ENCODE measurements around the gene DIS3. TPM values are rescaled to one million over a fixed set of nuclear protein-coding genes. Genes with fewer than 3 reads are reported as not detected.

DIS3 gene
- polyA plus RNA-seq, 3 donors: 6.7 to 11.3 (median 8.4) TPM

DNA sequence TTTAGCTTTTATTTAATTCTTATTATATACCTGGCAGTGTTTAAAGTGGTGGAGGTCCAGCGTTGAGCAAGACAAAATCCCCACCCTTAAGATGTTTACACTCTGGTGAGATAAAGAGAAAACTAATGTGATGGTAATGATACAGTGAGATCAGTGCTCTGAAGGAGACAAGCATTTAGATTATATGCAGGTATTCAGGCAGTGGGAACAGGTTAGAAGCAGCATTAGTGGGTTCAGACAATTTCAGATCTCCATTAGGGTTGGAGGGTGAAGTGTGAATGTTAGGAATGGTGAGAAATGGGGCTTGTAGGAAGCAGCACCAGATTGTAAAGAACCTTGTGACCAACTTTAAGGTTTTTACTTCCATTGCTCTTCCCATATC lies 39.2 kb upstream of the DIS3 start:
- H3K36me3 Mint-ChIP-seq: peaks cover 25 to 44% of the 10 kb centered on the region in 2 donors
- TF ChIP-seq, protein P1, sequence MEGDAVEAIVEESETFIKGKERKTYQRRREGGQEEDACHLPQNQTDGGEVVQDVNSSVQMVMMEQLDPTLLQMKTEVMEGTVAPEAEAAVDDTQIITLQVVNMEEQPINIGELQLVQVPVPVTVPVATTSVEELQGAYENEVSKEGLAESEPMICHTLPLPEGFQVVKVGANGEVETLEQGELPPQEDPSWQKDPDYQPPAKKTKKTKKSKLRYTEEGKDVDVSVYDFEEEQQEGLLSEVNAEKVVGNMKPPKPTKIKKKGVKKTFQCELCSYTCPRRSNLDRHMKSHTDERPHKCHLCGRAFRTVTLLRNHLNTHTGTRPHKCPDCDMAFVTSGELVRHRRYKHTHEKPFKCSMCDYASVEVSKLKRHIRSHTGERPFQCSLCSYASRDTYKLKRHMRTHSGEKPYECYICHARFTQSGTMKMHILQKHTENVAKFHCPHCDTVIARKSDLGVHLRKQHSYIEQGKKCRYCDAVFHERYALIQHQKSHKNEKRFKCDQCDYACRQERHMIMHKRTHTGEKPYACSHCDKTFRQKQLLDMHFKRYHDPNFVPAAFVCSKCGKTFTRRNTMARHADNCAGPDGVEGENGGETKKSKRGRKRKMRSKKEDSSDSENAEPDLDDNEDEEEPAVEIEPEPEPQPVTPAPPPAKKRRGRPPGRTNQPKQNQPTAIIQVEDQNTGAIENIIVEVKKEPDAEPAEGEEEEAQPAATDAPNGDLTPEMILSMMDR (IDR thresholded peaks at IDR 0.05): no peak
- Histone ChIP-seq H3K36me3 (replicated peaks in 1 of 2; ENCODE audit: control insufficient read depth in 1 of 2, insufficient read depth in 2 of 2, low read length in 2 of 2) (peaks cover 6 to 55% of the 10 kb centered on the region in 2 donors), H3K4me3 (replicated peaks in 1 of 3; ENCODE audit: low read depth in 2 of 3, low read length in 3 of 3) (no peak overlapping the region), H3K4me2 (replicated peaks; ENCODE audit: extremely low read depth, low read length, poor library complexity, severe bottlenecking) (no peak overlapping the region), H3K4me1 (ENCODE audit: control insufficient read depth in 1 of 2, insufficient read depth in 2 of 2, low read length in 2 of 2) (no peaks in the 10 kb centered on the region), H3K79me2 (ENCODE audit: insufficient read depth, low read length) (no peaks in the 10 kb centered on the region), H3K9me3 (replicated peaks in 1 of 2; ENCODE audit: control insufficient read depth in 1 of 2, insufficient read depth in 1 of 2, low read length in 2 of 2) (no peaks in the 10 kb centered on the region), H3K27ac (ENCODE audit: low read depth in 1 of 2, low read length in 2 of 2) (no peak overlapping the region), H2AFZ (ENCODE audit: insufficient read depth, low read depth, low read length, poor library complexity, severe bottlenecking) (no peak overlapping the region), H4K20me1 (ENCODE audit: insufficient read depth, low read length) (no peaks in the 10 kb centered on the region), H3K9ac (ENCODE audit: insufficient read depth, low read length, poor library complexity, severe bottlenecking) (no peak overlapping the region), H3K27me3 (ENCODE audit: control insufficient read depth in 2 of 2, insufficient read depth in 2 of 2, low read length in 2 of 2) (no peaks in the 10 kb centered on the region)
- H3K27me3 Mint-ChIP-seq (ENCODE audit: low read depth in 3 of 3): peaks cover 0 to 1% (median 0%) of the 10 kb centered on the region in 3 donors
- no peaks in the 10 kb centered on the region for H3K9me3 Mint-ChIP-seq
- WGBS (ENCODE audit: insufficient coverage): no CpG with 5 or more reads among the region's 1 CpG
- H3K4me1 Mint-ChIP-seq: peaks cover 6% of the 10 kb centered on the region
- intact Hi-C loops (cut with micrococcal nuclease): no loop called here
- no peak for DNase-seq
- no peak overlapping the region for H3K27ac Mint-ChIP-seq
- no peak overlapping the region for H3K4me3 Mint-ChIP-seq

GRCh38 chr13:72820156-72820897 lies 38.6 kb upstream of the DIS3 start:
- Mint-ChIP-seq H3K27me3 (ENCODE audit: low read depth in 3 of 3) (peaks cover 0 to 1% (median 0%) of the 10 kb centered on the region in 3 donors), H3K36me3 (peaks cover 28 to 41% of the 10 kb centered on the region in 2 donors), H3K4me3 (no peak overlapping the region), H3K4me1 (peaks cover 6% of the 10 kb centered on the region), H3K9me3 (no peaks in the 10 kb centered on the region), H3K27ac (no peak overlapping the region)
- Histone ChIP-seq H3K27me3 (ENCODE audit: control insufficient read depth in 2 of 2, insufficient read depth in 2 of 2, low read length in 2 of 2) (no peaks in the 10 kb centered on the region), H3K9ac (ENCODE audit: insufficient read depth, low read length, poor library complexity, severe bottlenecking) (no peak overlapping the region), H2AFZ (ENCODE audit: insufficient read depth, low read depth, low read length, poor library complexity, severe bottlenecking) (no peak overlapping the region), H3K36me3 (replicated peaks in 1 of 2; ENCODE audit: control insufficient read depth in 1 of 2, insufficient read depth in 2 of 2, low read length in 2 of 2) (peaks cover 6 to 57% of the 10 kb centered on the region in 2 donors), H3K27ac (ENCODE audit: low read depth in 1 of 2, low read length in 2 of 2) (no peak overlapping the region), H4K20me1 (ENCODE audit: insufficient read depth, low read length) (no peaks in the 10 kb centered on the region), H3K4me2 (replicated peaks; ENCODE audit: extremely low read depth, low read length, poor library complexity, severe bottlenecking) (no peak overlapping the region), H3K79me2 (ENCODE audit: insufficient read depth, low read length) (no peaks in the 10 kb centered on the region), H3K9me3 (replicated peaks in 1 of 2; ENCODE audit: control insufficient read depth in 1 of 2, insufficient read depth in 1 of 2, low read length in 2 of 2) (no peaks in the 10 kb centered on the region), H3K4me1 (ENCODE audit: control insufficient read depth in 1 of 2, insufficient read depth in 2 of 2, low read length in 2 of 2) (no peaks in the 10 kb centered on the region), H3K4me3 (replicated peaks in 1 of 3; ENCODE audit: low read depth in 2 of 3, low read length in 3 of 3) (no peak overlapping the region)
- TF ChIP-seq, protein P1 (IDR thresholded peaks at IDR 0.05): no peak
- no peak for DNase-seq
- no CpG with 5 or more reads among the region's 8 CpGs for WGBS (ENCODE audit: insufficient coverage)
- intact Hi-C loops (cut with micrococcal nuclease): no loop called here
